DND-41 (cell line): ENCODE results near the gene NOTCH4.

Experiments used
- ATAC-seq: fragments of 200-7000 bp; cut with Tn5 transposase; 3 replicates; pipeline ENCODE4 v1.9.1; 2021; ENCODE audit warnings: low read depth; ENCODE audit not compliant: insufficient read depth
- DNase-seq: peaks from one replicate; pipeline ENCODE4 v3.0.0-alpha.2; 2020
- H2AFZ ChIP-seq: 2 replicates; pipeline ENCODE4 v1.6.0; 2012; ENCODE audit warnings: low read depth, low read length
- H3K27ac ChIP-seq: 2 replicates; pipeline ENCODE4 v1.5.1; 2012; ENCODE audit warnings: low read length, inconsistent platforms
- H3K27me3 ChIP-seq: fragments of 200-600 bp; sonication (generic); 2 replicates; pipeline ENCODE4 v1.6.0; 2012; ENCODE audit warnings: low read length, mild to moderate bottlenecking, inconsistent platforms; ENCODE audit not compliant: insufficient read depth, poor library complexity
- H3K36me3 ChIP-seq: 2 replicates; pipeline ENCODE4 v1.5.1; 2012; ENCODE audit warnings: low read length, inconsistent platforms; ENCODE audit not compliant: insufficient read depth
- H3K4me1 ChIP-seq: 2 replicates; pipeline ENCODE4 v1.5.1; 2012; ENCODE audit warnings: mild to moderate bottlenecking, low read length; ENCODE audit not compliant: insufficient read depth
- H3K4me2 ChIP-seq: 2 replicates; pipeline ENCODE4 v1.6.0; 2012; ENCODE audit warnings: mild to moderate bottlenecking, moderate library complexity, low read length, inconsistent platforms; ENCODE audit not compliant: insufficient read depth
- H3K4me3 ChIP-seq, 2 experiments: fragments of 200-600 bp in 1 of 2; shearing (Covaris generic) in 1 of 2; 2 replicates each; pipeline ENCODE4 v1.5.1; 2012 to 2016; ENCODE audit warnings: inconsistent platforms in 2 of 2, low read length in 2 of 2, mild to moderate bottlenecking in 2 of 2, low read depth in 1 of 2, moderate library complexity in 1 of 2
- H3K79me2 ChIP-seq: 2 replicates; pipeline ENCODE4 v1.6.0; 2012; ENCODE audit warnings: low read length, inconsistent platforms; ENCODE audit not compliant: insufficient read depth
- H3K9ac ChIP-seq: 2 replicates; pipeline ENCODE4 v1.6.0; 2012; ENCODE audit warnings: low read depth, mild to moderate bottlenecking, inconsistent platforms, low read length, moderate library complexity
- H3K9me3 ChIP-seq: 2 replicates; pipeline ENCODE4 v1.5.1; 2012; ENCODE audit warnings: low read length, moderate library complexity, mild to moderate bottlenecking, inconsistent platforms; ENCODE audit not compliant: insufficient read depth, severe bottlenecking
- H4K20me1 ChIP-seq: 2 replicates; pipeline ENCODE4 v1.6.0; 2012; ENCODE audit warnings: low read length; ENCODE audit not compliant: insufficient read depth
- EZH2 ChIP-seq: IDR thresholded peaks from 3 replicates; pipeline ENCODE4 v1.6.1; 2012; ENCODE audit warnings: borderline replicate concordance, low read depth, mild to moderate bottlenecking, moderate library complexity, low read length, inconsistent platforms; ENCODE audit not compliant: severe bottlenecking
- TF ChIP-seq, protein P1 (sequence below): IDR thresholded peaks from 2 replicates; pipeline ENCODE4 v1.5.1; 2012; ENCODE audit warnings: borderline replicate concordance, low read length, moderate library complexity, mild to moderate bottlenecking; ENCODE audit not compliant: poor library complexity, severe bottlenecking; ENCODE audit errors: extremely low read depth

The NOTCH4 gene

GRCh38 chr6:32170294-32170693 is 53.6 kb downstream of the NOTCH4 start:
- H3K9me3 ChIP-seq = no peaks in the 10 kb centered on the region

DNA sequence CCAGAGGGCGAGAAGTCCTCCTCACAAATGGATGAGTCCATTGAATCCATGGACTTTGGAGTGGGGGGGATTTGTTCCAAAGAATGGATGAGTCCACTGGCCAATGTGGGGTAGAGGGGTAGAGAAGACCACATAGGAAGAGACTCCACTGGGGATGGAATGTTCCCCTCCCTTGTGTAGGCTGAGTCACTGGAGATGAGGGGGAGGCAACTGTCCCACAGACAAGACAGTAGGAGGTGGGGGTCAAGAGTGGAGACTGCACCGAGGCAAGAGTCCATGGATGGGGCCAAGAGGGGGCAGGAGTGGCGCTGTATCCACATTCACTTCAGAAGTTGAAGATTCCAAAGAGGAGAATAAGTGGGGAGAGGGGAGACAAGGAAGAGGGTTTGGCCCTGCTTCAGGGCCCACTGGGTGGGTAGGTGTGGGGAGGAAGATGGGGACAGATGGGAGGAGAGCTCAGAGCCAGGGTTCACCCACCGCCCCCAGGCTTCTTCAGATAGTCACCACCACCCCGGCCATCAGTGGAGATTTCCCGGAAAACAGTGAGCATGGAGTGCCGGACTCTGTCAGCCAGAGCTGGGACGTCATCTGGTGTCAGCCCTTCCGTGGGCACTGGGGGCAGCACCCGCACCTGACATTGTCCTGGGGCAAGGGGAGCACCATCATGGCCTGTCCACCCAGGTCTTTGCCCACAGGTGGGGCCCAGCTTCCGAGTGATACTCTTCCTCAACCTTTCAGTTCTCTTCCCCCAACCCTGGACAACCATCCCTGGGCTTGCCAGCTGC is 54.9 kb downstream of the NOTCH4 start:
- DNase-seq (no peak), ATAC-seq (0 out of 3 replicates have a peak, but pooled peaks have one; percentile 31)
- peaks cover 3% of the 10 kb centered on the region; the same call in 1 of the 2 replicates for H3K79me2 ChIP-seq
- TF ChIP-seq EZH2 = no peak
- TF ChIP-seq, protein P1, sequence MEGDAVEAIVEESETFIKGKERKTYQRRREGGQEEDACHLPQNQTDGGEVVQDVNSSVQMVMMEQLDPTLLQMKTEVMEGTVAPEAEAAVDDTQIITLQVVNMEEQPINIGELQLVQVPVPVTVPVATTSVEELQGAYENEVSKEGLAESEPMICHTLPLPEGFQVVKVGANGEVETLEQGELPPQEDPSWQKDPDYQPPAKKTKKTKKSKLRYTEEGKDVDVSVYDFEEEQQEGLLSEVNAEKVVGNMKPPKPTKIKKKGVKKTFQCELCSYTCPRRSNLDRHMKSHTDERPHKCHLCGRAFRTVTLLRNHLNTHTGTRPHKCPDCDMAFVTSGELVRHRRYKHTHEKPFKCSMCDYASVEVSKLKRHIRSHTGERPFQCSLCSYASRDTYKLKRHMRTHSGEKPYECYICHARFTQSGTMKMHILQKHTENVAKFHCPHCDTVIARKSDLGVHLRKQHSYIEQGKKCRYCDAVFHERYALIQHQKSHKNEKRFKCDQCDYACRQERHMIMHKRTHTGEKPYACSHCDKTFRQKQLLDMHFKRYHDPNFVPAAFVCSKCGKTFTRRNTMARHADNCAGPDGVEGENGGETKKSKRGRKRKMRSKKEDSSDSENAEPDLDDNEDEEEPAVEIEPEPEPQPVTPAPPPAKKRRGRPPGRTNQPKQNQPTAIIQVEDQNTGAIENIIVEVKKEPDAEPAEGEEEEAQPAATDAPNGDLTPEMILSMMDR = peak; percentile 35
- no peak overlapping the region for H3K9ac ChIP-seq
- no peak overlapping the region for H3K4me2 ChIP-seq
- H3K27ac ChIP-seq = no peak overlapping the region
- H3K36me3 ChIP-seq = peaks cover 57% of the 10 kb centered on the region
- H3K27me3 ChIP-seq = no peaks in the 10 kb centered on the region
- no peaks in the 10 kb centered on the region for H3K9me3 ChIP-seq
- H3K4me1 ChIP-seq = no peaks in the 10 kb centered on the region
- no peak overlapping the region for H3K4me3 ChIP-seq
- H2AFZ ChIP-seq = no peak overlapping the region
- no peaks in the 10 kb centered on the region for H4K20me1 ChIP-seq

More at GRCh38 chr6:32170294-32170693, 53.6 kb downstream of the NOTCH4 start:
- Histone ChIP-seq H3K36me3 (peaks cover 57% of the 10 kb centered on the region), H3K27ac (no peak overlapping the region), H3K4me1 (peaks cover 13% of the 10 kb centered on the region), H3K79me2 (peaks cover 16% of the 10 kb centered on the region), H2AFZ (no peak overlapping the region), H3K4me3 (no peak overlapping the region), H3K27me3 (no peaks in the 10 kb centered on the region), H3K9ac (no peak overlapping the region), H4K20me1 (no peaks in the 10 kb centered on the region), H3K4me2 (no peak overlapping the region)
- ATAC-seq (no peak), DNase-seq (no peak)
- TF ChIP-seq EZH2 = no peak
- TF ChIP-seq, protein P1 = no peak

DNA sequence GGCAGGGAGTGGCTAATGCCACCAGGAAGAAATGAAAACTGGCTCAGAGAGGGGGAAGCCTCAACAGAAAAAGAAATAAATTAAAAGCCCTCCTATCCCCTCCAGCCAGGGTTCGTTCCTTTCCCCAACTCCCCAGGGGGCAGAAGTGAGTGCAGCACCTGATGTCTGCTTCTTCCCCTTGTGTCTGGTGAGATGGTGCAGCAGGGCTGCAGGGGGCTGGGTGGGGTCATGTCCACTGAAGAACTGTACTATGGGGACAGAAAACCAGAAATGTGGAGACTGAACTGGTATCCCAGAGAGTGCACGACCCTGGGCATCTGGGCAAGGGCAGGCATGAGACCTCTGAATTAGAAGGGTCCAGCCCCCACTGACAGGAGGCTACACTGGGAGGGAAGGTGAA is 55.5 kb downstream of the NOTCH4 start:
- no peaks in the 10 kb centered on the region for H3K4me1 ChIP-seq
- DNase-seq = no peak
- TF ChIP-seq, protein P1 = no peak
- no peak for TF ChIP-seq EZH2
- H3K36me3 ChIP-seq = peaks cover 57% of the 10 kb centered on the region
- H3K4me3 ChIP-seq = no peak overlapping the region
- no peaks in the 10 kb centered on the region for H3K9me3 ChIP-seq
- no peaks in the 10 kb centered on the region for H4K20me1 ChIP-seq
- H3K9ac ChIP-seq = no peak overlapping the region
- H3K4me2 ChIP-seq = no peak overlapping the region
- no peak overlapping the region for H3K27ac ChIP-seq
- H3K27me3 ChIP-seq = no peaks in the 10 kb centered on the region
- no peak overlapping the region for H2AFZ ChIP-seq
- H3K79me2 ChIP-seq = no peaks in the 10 kb centered on the region
- ATAC-seq = no peak
